ENCODE measurements around the gene ADAMTS10.
"Not testable (repeated sequence)": the region's sequence is repeated elsewhere in the genome, so short reads cannot be mapped to it uniquely, and the experiment has no call there.

Gene ADAMTS10

DNA sequence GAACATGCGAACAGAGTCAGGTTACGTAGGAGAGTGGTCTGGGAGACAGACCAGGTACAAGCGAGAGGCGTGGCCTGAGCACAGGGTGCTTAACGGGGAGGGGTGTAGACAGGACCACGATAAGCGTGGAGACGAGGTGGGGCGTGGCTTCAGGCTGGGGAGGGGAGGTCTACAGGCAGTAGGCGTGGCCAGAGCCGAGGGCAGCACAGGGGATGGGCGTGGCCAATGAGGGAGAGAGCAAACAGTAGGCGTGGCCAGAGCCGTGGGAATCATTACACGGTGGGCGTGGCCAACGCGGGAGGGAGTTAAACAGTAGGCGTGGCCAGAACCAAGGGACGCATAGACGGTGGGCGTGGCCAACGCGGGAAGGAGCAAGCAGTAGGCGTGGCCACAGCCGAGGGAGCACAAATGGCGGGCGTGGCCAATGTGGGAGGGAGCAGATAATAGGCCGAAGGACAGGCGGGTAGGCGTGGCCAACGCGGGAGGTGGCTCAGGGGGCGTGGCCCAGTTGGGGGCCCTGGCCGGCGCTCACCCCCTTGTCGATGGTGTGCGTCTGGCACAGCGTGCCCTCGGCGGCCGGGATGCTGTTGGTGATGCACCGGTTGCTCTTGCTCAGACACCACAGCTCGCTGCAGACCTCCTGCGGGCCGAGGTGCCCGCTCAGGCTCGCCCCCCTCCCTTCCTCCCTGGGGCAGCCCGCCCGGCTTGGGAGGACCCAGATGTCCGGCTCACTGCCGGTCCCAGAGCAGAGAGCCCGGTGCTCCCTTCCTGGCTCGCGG is 18.1 kb downstream of the ADAMTS10 start:
- peak; percentile 92 for DNase-seq (ENCODE audit: low spot score)

DNA sequence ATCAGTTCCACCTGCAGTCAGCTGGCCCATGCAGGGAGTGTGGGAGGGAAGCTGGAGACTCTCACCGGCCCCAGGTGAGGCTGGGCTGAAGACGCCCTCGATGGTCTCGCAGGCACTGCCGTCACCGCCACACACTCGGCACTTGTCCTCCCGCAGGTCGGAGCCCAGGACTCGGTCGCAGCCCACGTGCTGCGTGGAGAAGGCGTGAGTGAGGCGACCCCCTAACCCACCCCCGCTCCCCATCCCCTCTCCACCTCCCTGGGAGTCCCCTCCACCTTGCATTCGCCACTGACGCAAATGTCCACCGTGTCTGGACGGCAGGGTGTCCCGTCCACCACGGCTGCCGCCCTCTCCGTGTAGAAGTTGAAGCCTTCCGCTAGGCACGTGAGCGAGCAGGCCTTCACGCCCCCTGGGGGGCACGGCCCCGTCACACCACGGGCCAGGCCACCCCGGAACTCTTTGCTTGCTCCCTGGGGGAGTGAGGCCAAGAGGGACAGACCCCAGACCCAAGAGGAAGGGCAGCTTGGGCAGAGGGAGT is 21.3 kb downstream of the ADAMTS10 start:
- DNase-seq (ENCODE audit: low spot score): no peak

DNA sequence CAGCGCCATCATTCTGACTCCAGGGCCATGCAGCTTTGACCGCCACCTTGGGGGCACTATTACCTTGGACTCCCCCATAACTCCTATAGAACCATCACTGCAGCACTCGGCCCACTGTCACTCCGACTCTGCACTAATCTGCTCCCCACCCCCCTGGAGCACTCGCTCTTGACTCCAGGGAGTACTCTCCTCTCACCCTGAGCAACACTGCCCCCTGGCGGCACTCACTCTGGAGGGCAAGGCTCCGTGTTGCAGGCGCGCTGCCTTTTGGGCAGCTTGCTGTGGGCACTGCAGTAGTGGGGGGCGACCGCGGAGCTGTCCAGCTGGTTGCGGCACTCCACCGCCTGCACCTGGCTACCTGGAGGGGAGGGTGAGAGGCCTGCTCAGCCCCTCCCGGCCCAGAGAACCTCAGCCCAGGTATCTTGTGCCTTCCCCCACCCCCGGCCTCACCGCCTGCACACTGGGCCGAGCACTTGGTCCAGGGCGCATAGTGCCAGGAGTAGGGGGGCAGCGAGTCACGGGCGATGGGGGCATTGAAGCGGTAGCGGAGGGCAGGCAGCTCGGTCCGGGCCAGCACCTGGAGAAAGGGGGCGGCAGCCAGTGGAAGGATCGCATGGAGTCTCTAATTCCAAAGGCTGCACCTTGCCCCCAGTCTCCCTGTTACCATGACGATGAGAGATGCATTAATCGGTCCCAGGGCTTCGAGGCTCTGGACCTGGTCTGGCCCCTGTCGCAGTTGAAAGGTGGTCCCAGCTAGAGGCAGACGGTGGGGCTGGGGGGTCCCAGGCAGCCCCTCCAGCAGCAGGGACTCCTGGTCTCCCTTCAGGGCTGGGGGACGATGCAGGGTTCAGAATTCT is 24.4 kb downstream of the ADAMTS10 start:
- DNase-seq (ENCODE audit: low spot score): peak; percentile 64

DNA sequence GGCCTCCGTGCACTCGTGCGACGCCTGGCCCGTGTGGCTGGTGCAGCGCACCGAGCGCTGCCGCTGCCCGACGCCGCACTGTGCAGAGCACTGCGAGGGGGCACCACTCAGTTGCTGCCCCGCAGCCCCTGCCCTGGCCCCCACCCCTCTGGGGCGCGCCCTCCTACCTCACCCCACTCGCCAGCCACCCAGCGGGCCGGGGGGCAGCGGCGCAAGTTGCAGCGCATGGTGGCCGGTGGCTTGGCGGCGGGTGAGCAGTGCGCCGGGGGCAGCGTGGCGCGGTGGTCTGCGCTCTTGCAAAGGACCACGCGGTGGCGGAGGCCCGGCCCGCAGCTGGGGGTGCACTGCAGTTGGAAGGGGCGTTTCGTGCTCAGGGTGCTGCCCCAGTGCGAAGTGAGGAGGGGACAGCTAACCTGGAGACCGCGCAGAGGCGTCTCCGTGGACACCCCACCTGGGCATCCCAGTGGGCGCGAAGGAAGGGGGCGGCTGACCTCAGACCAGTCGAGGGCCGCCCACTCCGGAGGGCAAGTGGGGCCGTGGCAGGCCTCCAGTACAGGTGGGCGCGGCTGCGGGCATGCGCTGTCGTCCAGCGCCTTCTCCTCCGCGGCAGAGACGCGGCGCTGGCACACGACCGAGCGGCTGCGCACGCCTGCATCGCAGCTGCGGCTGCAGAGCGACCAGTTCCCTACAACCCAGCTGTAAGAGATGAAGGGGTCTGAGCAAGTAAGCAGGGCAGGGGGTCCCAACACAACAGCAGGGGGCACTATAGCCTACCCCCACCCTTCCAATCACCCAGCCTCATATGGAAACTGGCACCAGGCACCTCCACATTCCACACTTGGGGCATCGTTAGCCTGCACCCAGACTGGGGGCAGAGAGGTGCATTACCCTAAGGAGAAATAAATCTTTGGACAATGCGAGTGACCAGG is 25.3 kb downstream of the ADAMTS10 start:
- no peak for DNase-seq (ENCODE audit: low spot score)

DNA sequence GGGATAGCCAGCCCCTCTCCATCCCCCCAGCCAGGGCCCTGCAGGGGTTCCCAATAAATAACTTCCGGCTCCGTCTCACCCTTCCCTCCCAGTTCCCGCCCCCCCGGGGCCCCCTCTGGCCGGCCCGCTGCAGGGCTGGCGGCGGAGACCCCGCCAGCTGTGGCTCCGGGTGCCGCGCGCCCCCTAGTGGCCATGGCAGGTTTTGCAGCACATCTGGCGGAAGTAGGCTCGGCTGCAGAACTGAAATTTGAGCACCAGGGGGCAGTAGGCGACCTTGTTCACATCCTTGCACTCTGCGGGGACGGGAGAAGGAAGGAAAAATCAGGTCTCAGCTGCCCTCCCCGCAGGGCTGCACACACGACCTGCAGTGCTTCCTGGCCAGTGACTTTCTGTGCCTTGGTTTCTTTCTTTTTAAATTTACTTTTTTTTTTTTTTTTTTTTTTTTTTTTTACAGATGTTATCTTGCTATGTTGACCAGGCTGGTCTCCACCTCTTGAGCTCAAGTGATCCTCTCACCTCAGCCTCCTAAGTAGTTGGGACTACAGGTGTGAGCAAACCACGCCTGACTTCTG is 29.7 kb downstream of the ADAMTS10 start:
- peak; percentile 90 for DNase-seq (ENCODE audit: low spot score)

DNA sequence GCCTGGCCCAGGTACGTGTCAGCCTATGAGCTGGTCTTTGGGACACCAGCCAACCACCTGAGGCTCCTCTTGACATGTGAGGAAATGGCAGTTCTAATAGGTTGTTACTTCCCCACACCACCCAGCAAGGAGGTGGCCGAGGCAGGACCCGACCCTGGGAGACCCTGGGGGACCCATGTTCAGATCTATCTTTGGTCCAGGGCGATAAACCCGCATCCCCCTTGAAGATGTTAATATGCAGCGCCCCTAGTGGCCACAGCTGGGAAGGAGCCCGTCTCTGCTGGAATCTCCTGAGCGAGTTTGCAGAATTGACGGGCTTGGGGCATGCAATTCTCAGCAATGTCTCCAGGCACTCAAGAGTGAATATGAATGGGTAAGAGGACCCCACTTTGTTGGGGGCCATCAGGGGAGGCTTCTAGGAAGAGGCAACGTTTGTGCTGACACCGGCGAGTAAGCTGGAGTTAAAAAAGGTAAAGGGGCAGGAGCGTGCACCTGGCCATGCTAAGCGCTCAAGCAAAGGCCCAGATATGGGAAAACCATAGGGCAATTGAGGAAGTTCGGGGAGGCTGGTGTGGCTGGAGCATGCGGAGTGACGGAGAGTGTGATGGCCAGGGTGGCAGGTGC is 31.8 kb downstream of the ADAMTS10 start:
- DNase-seq (ENCODE audit: low spot score): peak; percentile 78

DNA sequence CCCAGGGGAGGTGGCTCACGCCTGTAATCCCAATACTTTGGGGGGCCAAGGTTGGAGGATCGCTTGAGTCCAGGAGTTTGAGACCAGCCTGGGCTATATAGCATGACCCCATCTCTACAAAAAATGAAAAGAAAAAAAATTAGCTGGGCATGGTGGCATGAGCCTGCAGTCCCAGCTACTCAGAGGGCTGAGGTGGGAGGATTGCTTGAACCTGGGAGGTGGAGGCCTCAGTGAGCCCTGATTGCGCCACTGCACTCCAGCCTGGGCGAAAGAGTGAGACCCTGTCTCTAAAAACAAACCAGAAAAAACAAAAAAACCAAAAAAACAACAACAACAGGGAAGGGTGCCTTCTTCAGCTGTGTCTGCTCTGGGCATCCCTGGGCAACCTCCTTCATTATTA is 32.8 kb downstream of the ADAMTS10 start:
- no peak for DNase-seq (ENCODE audit: low spot score)

DNA sequence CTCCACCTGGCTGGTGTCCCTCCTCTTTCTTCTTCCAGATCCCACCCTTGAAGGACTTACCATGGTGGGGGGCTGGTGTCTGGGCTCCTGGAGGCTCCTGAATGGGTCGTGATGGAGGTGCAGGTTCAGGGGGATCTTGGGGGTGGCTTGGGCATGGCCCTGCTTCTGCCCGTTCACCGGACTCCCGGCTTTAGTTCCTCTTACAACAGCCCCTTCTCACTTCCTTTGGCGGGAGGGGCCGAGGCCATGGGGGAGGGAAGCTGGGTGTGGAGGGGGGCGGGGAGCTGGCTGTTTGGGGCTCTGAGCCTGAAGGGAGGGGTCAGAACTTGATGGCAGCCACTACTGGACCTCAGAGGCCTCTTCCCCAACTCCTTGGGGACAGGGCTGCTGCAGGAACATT is 33.3 kb downstream of the ADAMTS10 start, which contains the start of gene MYO1F:
TSS of gene MYO1F (minus strand) at position 196 of the 400 bp plus-strand sequence. CDS start at position 63, 133 bp downstream.
- no peak for DNase-seq (ENCODE audit: low spot score)

DNA sequence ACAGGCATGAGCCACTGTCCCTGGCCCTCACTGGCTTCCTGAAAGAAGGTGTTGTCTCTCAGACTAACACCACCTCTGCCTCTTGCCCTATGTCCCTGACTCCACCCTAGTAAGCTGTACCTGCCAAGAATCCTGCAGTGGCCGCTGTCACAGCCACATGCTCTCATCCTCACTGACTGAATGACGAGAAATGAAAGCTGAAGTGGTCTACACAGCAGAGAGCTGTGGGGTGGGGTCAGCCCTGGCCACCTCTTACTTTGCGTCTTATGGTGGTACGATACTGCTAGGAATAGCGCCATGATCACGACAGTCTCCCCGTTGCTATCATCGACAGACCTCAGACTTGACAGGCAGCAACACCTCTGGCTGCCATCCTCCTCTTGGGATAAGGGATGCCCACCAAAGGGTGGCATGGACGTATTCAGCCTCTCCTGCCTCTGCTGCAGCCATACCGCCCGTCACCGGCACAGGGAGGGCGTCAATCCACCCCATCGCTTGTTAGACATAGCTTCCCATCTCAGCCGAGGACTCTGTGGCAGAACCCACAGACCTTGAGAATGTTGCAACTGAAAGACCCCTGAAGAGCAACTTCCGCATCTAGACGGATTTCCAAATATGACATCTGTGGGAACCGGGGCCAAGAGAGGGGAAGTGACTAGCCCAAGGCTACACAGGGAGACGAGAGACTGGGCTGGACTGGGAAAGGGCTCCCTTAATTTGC is 34.1 kb downstream of the ADAMTS10 start:
- DNase-seq (ENCODE audit: low spot score): no peak

DNA sequence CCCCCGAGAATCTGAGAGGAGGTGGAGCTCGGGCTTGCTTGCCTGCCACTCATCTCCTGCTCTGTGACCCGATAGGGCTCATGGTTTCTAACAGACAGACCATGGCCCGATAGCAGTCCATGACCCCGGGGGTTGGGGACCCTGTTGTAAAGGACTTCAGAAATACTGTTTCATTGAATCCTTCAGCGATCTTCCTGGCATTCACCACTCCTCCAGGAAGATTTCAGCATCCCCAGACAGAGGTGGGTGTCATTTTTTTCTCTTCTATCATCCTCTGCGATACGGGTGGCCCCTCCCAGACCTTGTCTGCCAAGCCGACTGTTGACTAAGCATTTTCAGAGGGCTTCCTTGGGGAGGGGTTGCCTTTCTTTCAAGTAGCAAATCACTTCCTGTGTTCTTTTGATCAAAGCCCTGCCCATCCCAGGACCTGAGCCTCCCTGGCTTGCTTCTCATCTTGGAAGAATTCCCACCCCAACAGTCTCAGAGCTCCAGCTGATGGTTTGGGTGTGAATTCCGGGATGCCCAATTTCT is 35.0 kb downstream of the ADAMTS10 start:
- no peak for DNase-seq (ENCODE audit: low spot score)

DNA sequence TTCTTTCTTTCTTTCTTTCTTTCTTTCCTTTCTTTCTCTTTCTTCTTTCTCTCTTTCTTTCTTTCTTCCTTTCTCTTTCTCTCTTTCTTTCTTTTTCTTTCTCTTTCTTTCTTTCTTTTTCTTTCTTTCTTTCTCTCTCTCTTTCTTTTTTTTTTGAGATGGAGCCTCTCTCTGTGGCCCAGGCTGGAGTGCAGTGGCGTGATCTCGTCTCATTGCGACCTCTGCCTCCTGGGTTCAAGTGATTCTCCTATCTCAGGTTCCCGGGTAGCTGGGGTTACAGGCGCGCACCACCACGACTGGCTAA is 35.9 kb downstream of the ADAMTS10 start:
- DNase-seq (ENCODE audit: low spot score): not testable (repeated sequence)

DNA sequence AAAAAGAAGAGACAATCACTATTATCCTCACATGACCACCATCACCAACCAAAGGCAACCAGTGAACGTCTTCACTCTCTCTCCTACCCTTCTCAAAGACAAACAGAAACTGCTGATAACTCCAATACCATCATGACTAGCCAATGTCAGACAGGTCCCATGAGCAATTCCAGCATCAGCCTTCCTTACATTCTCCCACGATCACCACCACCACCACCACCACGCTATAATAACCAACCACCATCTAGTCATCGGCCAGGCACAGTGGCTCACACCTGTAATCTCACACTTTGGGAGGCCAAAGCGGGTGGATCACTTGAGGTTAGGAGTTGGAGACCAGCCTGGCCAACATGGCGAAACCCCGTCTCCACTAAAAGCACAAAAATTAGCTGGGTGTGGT is 37.2 kb downstream of the ADAMTS10 start:
- no peak for DNase-seq (ENCODE audit: low spot score)

DNA sequence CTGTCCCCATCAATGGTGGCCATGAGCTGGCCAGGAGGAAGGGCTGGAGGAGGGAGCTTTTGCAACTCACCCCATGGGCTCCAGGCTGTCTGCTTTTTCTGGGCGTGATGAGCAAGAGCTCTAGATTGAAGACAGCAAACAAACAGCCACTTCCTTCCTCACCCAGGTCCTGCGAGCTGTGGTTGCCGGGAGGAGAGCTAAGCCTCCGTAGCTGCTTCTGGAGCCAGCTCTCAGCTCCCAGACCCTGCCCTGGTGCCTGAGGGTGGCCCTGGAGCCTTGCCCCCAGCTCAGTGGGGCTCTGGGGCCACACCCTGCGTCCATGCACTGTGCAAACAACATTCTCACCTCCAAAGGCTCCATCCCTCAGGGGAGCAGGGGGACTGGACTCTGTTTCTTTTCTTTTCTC is 39.5 kb downstream of the ADAMTS10 start:
- DNase-seq (ENCODE audit: low spot score): no peak

DNA sequence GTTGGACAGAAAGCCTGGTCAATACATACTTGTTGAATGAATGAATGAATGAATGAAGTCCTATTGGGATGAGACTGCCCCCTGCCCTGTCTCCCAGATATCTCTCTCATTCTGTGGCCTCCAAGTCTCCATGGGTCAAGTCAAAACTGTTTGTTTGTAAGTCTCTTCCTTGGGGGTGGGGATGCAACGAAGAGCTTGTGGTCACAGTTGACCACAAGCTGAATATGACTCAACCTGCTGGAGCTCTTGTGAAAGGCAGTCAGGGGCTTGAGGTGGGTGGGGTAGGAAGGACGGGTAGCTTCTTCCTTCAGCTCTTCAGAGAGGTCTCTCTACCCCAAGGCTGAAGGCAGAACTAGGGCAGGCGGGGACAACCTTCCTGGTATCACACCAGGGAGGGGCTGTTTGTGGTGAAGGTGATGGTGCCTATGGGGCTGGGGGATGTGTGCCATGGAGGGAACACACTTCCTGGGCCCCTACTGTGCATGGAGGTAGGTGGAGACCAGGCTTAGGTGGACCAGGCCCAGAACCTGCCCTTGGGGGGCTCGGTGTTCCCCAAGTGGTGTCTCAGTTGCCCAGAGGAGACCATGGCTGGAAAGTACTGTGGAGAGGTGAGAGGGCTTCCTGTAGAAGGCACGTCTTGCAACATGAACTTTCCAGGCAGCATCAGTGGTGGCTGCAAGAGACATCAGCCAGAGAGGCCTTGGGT is 41.3 kb downstream of the ADAMTS10 start:
- no peak for DNase-seq (ENCODE audit: low spot score)

DNA sequence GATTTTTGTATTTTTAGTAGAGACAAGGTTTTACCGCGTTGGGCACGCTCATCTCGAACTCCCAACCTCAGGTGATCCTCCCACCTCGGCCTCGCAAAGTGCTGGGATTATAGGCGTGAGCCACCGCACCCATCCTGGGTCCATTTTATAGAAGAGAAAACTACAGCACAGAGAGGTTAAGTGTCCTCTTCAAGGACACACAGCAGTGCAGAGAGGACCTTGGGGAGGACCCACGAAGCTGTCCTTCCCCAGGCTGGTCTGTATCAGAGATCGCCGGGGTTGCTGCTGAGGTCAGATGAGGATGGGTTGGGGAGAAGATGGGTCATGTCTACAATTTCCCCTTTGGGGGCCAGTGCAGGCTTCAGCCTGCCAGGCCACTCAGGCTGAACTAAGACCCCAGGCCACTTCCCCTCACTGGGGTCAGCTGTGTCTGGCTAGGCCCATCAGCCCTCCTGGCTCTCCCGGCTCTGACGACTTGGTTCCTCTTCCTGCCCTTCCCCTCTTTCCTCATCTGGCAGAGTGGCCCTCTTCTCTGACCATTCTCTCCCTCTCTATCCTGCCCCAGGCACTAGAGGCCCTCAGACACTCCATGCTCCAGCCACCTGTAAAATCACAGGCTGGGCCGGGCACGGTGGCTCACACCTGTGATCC is 42.9 kb downstream of the ADAMTS10 start:
- DNase-seq (ENCODE audit: low spot score): no peak

DNA sequence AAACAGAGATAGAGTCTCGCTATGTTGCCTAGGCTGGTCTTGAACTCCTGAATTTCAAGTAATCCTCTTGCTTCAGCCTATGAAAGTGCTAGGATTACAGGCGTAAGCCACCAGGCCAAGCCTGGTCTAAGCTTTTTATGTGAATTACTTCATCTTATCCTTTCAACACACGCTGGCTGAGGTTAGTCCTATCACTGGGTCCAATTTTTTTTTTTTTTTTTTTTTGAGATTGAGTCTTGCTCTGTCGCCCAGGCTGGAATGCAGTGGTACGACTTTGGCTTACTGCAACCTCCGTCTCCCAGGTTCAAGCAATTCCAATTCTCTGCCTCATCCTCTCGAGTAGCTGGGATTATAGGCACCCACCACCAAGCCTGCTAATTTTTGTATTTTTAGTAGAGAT is 43.7 kb downstream of the ADAMTS10 start:
- DNase-seq (ENCODE audit: low spot score): no peak

DNA sequence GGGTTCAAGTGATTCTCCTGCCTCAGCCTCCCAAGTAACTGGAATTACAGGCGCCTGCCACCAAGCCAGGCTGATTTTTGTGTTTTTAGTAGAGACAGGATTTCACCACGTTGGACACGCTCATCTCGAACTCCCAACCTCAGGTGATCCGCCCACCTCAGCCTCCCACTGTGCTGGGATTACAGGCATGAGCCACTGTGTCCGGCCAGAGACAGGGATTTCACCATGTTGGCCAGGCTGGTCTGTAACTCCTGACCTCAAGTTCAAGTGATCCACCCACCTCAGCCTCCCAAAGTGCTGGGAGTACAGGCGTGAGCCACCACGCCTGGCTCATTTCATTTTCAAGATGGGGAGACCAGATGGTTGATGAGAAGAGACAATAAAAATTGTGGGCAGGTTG is 45.6 kb downstream of the ADAMTS10 start:
- not testable (repeated sequence) for DNase-seq (ENCODE audit: low spot score)

DNA sequence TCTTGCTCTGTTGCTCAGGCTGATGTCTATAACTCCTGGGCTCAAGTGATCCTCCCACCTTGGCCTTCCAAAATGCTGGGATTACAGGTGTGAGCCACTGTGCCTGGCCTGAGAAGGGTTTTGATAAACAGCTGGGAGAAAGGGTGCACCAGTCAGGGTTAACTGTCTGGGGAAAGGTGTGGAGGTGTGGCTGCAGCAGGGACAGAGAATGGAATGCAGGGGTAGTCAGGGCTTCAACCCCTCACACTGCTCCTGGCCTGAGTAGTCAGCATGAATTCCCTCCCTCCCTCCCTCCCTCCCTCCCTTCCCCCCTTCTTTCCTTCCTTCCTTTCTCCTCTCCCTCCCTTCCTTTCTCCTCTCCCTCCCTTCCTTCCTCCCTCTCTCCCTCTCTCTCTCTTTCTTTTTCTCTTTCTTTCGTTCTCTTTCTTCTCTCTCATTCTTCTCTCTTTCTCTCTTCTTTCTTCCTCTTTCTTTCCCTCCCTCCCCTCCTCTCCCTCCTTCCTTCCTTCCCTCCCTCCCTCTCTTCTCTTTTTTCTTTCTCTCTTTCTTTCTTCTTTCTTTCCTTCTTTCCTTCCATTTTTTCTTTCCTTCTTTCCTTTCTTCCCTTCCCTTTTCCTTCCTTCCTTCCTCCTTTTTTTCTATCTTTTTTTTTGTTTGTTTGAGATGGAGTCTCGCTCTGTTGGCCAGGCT is 49.3 kb downstream of the ADAMTS10 start:
- no peak for DNase-seq (ENCODE audit: low spot score)

Data from hematopoietic multipotent progenitor cell treated with erythropoietin and hydrocortisone succinate and interleukin-3 and kit ligand, for 17 days (in vitro differentiated cells).